Mesenteric fat pad (tissue), 1 donor: Measurements from ENCODE around the gene APEX1. TPM values are rescaled to one million over a fixed set of nuclear protein-coding genes. Genes with fewer than 3 reads are reported as not detected.
A peak's percentile ranks its signal among the peaks of the same experiment; 100 is the strongest.
"Not testable (repeated sequence)": the region's sequence is repeated elsewhere in the genome, so short reads cannot be mapped to it uniquely, and the experiment has no call there.

Experiments used
- DNase-seq: peaks from one replicate; pipeline ENCODE4 v3.0.0-alpha.2; 2020; ENCODE audit warnings: low spot score
- total RNA-seq: library from RNA; stranded (reverse); fragmentation: NEBNext Ultra II Directional; extraction: Animal tissue kit (Norgen Biotek cat#: 25700); gene quantifications from one replicate; pipeline ENCODE4 v1.2.1, GENCODE V29; 2021
- donor health status: DM: yes; HTN: yes; CAD: no.

APEX1 gene
- total RNA-seq, 1 donor from 2014 or later, result 118 TPM

- DNase-seq, result no peak
Observed at GRCh38 chr14:20435582-20436362, 19.3 kb upstream of the APEX1 start, which contains the start of gene KLHL33. KLHL33 (minus strand) TSS chr14:20436166; CDS start chr14:20435811, 355 bp downstream.

GRCh38 chr14:20436363-20436755 lies 18.7 kb upstream of the APEX1 start:
- no peak for DNase-seq

GRCh38 chr14:20438664-20439063 lies 16.4 kb upstream of the APEX1 start:
- DNase-seq, result no peak

GRCh38 chr14:20440465-20440864 lies 14.6 kb upstream of the APEX1 start:
- no peak for DNase-seq

- no peak for DNase-seq
Observed at GRCh38 chr14:20440882-20441281, 14.1 kb upstream of the APEX1 start.

GRCh38 chr14:20441461-20441860 lies 13.6 kb upstream of the APEX1 start:
- DNase-seq, result no peak

- DNase-seq, result not testable (repeated sequence)
Observed at GRCh38 chr14:20443650-20444049, 11.4 kb upstream of the APEX1 start.

- no peak for DNase-seq
Observed at GRCh38 chr14:20446889-20447288, 8.1 kb upstream of the APEX1 start.

- not testable (repeated sequence) for DNase-seq
Observed at GRCh38 chr14:20452831-20453230, 2.2 kb upstream of the APEX1 start.

- DNase-seq, result no peak
Observed at GRCh38 chr14:20455355-20456300, 602 bp downstream of the APEX1 start.

- no peak for DNase-seq
Observed at GRCh38 chr14:20456971-20457370, 1.9 kb downstream of the APEX1 start.

- no peak for DNase-seq
Observed at GRCh38 chr14:20458031-20458789, 3.2 kb downstream of the APEX1 start.

- DNase-seq, result no peak
Observed at GRCh38 chr14:20460458-20461224, 5.6 kb downstream of the APEX1 start.

GRCh38 chr14:20461225-20462141 lies 6.5 kb downstream of the APEX1 start, which contains the start of gene PIP4P1:
PIP4P1 (minus strand) TSS chr14:20461434; CDS start chr14:20461325, 109 bp downstream.
- DNase-seq, result peak; percentile 99

GRCh38 chr14:20468764-20469241 lies 13.8 kb downstream of the APEX1 start:
- no peak for DNase-seq

GRCh38 chr14:20469242-20469889 lies 14.3 kb downstream of the APEX1 start, which contains the start of gene PNP:
PNP (plus strand) TSS chr14:20469406; CDS start chr14:20469525, 119 bp downstream.
- peak; percentile 96 for DNase-seq

- no peak for DNase-seq
Observed at GRCh38 chr14:20469890-20470602, 15.0 kb downstream of the APEX1 start.

GRCh38 chr14:20470603-20470901 lies 15.5 kb downstream of the APEX1 start:
- no peak for DNase-seq
